HEK293 (cell line): ENCODE measurements around the gene ABHD17C.

Experiments
- CTCF ChIA-PET: fragments of 350-600 bp; formaldehyde crosslinking; extraction: SDS; loops from one replicate; lab custom pipeline; 2021; ENCODE audit warnings: antibody characterized with exemption; lab: Yijun Ruan, JAX
- POLR2A ChIA-PET: fragments of 300-600 bp; formaldehyde crosslinking; extraction: SDS; loops from one replicate; lab custom pipeline; 2020; ENCODE audit warnings: antibody characterized with exemption, inconsistent platforms; lab: Yijun Ruan, JAX
- H3K27ac ChIP-seq: fragments of 200-500 bp; sonication (Bioruptor generic); 2 replicates; pipeline ENCODE4 v1.5.1; 2014; ENCODE audit warnings: low read depth, low read length, control low read depth, inconsistent platforms; ENCODE audit errors: extremely low read depth
- H3K36me3 ChIP-seq, 2 experiments: fragments of 200-500 bp in 1 of 2; sonication (Bioruptor generic) in 1 of 2; 1 replicate in 1 of 2; 2 replicates in 1 of 2; pipeline ENCODE4 v1.5.1; 2014 to 2017; ENCODE audit warnings: inconsistent platforms in 2 of 2, low read length in 2 of 2; ENCODE audit not compliant: control insufficient read depth in 2 of 2, insufficient read depth in 1 of 2
- H3K4me1 ChIP-seq: fragments of 200-500 bp; sonication (Bioruptor generic); 2 replicates; pipeline ENCODE4 v1.5.1; 2014; ENCODE audit warnings: mild to moderate bottlenecking, low read length, inconsistent platforms; ENCODE audit not compliant: control insufficient read depth, insufficient read depth
- H3K4me3 ChIP-seq: 2 replicates; pipeline ENCODE4 v1.5.1; 2011; ENCODE audit warnings: low read depth, mild to moderate bottlenecking, control low read depth, low read length, moderate library complexity
- H3K9me3 ChIP-seq: fragments of 200-500 bp; sonication (Bioruptor generic); 2 replicates; pipeline ENCODE4 v1.5.1; 2014; ENCODE audit warnings: low read depth, low read length, inconsistent platforms; ENCODE audit not compliant: control insufficient read depth, insufficient read depth
- GLI2 ChIP-seq: fragments of 450-650 bp; formaldehyde crosslinking; IDR thresholded peaks from 2 replicates; pipeline ENCODE4; 2017; ENCODE audit warnings: missing biosample characterization, missing genetic modification characterization, low read depth, borderline replicate concordance
- GLIS2 ChIP-seq: fragments of 450-650 bp; formaldehyde crosslinking; IDR thresholded peaks from 2 replicates; pipeline ENCODE4 v1.5.1; 2016; ENCODE audit warnings: missing biosample characterization, missing genetic modification characterization
- HOXD13 ChIP-seq: sonication (generic); formaldehyde crosslinking; IDR thresholded peaks from 2 replicates; pipeline ENCODE4 v1.8.0; 2022; ENCODE audit warnings: missing genetic modification reagents, borderline replicate concordance
- KLF16 ChIP-seq: fragments of 450-650 bp; formaldehyde crosslinking; IDR thresholded peaks from 2 replicates; pipeline ENCODE4 v1.5.1; 2017; ENCODE audit warnings: missing biosample characterization, missing genetic modification characterization
- PBX3 ChIP-seq: sonication (generic); formaldehyde crosslinking; IDR thresholded peaks from 2 replicates; pipeline ENCODE4 v1.8.1; 2022; ENCODE audit warnings: mild to moderate bottlenecking, moderate library complexity, missing genetic modification reagents
- PRDM10 ChIP-seq: fragments of 450-650 bp; formaldehyde crosslinking; IDR thresholded peaks from 2 replicates; pipeline ENCODE4 v1.5.1; 2016; ENCODE audit warnings: missing biosample characterization, missing genetic modification characterization
- ZBTB1 ChIP-seq: fragments of 450-650 bp; formaldehyde crosslinking; IDR thresholded peaks from 2 replicates; pipeline ENCODE4 v1.5.1; 2016; ENCODE audit warnings: missing biosample characterization, missing genetic modification characterization
- ZFP37 ChIP-seq: fragments of 450-650 bp; formaldehyde crosslinking; IDR thresholded peaks from 2 replicates; pipeline ENCODE4 v1.5.1; 2016; ENCODE audit warnings: missing biosample characterization, missing genetic modification characterization
- ZNF10 ChIP-seq: fragments of 450-650 bp; formaldehyde crosslinking; IDR thresholded peaks from 2 replicates; pipeline ENCODE4 v1.5.1; 2017; ENCODE audit warnings: missing biosample characterization, missing genetic modification characterization
- ZNF175 ChIP-seq: fragments of 450-650 bp; formaldehyde crosslinking; IDR thresholded peaks from 2 replicates; pipeline ENCODE4 v1.5.1; 2016; ENCODE audit warnings: missing biosample characterization, missing genetic modification characterization
- ZNF24 ChIP-seq: fragments of 450-650 bp; formaldehyde crosslinking; IDR thresholded peaks from 2 replicates; pipeline ENCODE4 v1.5.1; 2016; ENCODE audit warnings: missing biosample characterization, missing genetic modification characterization
- ZNF394 ChIP-seq: fragments of 450-650 bp; formaldehyde crosslinking; IDR thresholded peaks from 2 replicates; pipeline ENCODE4 v1.5.1; 2016; ENCODE audit warnings: missing biosample characterization, missing genetic modification characterization, mild to moderate bottlenecking, moderate library complexity, borderline replicate concordance
- ZNF398 ChIP-seq: fragments of 450-650 bp; formaldehyde crosslinking; IDR thresholded peaks from 2 replicates; pipeline ENCODE4 v1.5.1; 2017; ENCODE audit warnings: missing biosample characterization, missing genetic modification characterization
- ZNF404 ChIP-seq: fragments of 450-650 bp; formaldehyde crosslinking; IDR thresholded peaks from 2 replicates; pipeline ENCODE4 v1.5.1; 2017; ENCODE audit warnings: missing biosample characterization, missing genetic modification characterization
- ZNF514 ChIP-seq: fragments of 450-650 bp; formaldehyde crosslinking; IDR thresholded peaks from 2 replicates; pipeline ENCODE4 v1.5.1; 2016; ENCODE audit warnings: missing biosample characterization, missing genetic modification characterization
- ZNF521 ChIP-seq: fragments of 450-650 bp; formaldehyde crosslinking; IDR thresholded peaks from 2 replicates; pipeline ENCODE4 v1.5.1; 2017; ENCODE audit warnings: missing biosample characterization, mild to moderate bottlenecking, missing genetic modification characterization
- ZNF580 ChIP-seq: fragments of 450-650 bp; formaldehyde crosslinking; IDR thresholded peaks from 2 replicates; pipeline ENCODE4 v1.5.1; 2016; ENCODE audit warnings: missing biosample characterization, missing genetic modification characterization
- ZNF626 ChIP-seq: fragments of 450-650 bp; sonication (Bioruptor Pico); formaldehyde crosslinking; IDR thresholded peaks from 2 replicates; pipeline ENCODE4 v1.5.1; 2018; ENCODE audit warnings: missing biosample characterization, missing genetic modification characterization, inconsistent platforms
- ZNF639 ChIP-seq: fragments of 450-650 bp; formaldehyde crosslinking; IDR thresholded peaks from 2 replicates; pipeline ENCODE4 v1.5.1; 2016; ENCODE audit warnings: missing biosample characterization, missing genetic modification characterization
- ZNF768 ChIP-seq: fragments of 450-650 bp; formaldehyde crosslinking; IDR thresholded peaks from 2 replicates; pipeline ENCODE4 v1.5.1; 2018; ENCODE audit warnings: missing biosample characterization, mild to moderate bottlenecking, missing genetic modification characterization
- ZNF776 ChIP-seq: fragments of 450-650 bp; formaldehyde crosslinking; IDR thresholded peaks from 2 replicates; pipeline ENCODE4 v1.5.0; 2017; ENCODE audit warnings: missing biosample characterization, missing genetic modification characterization, borderline replicate concordance
- ZNF792 ChIP-seq: fragments of 450-650 bp; formaldehyde crosslinking; IDR thresholded peaks from 2 replicates; pipeline ENCODE4 v1.5.1; 2016; ENCODE audit warnings: missing biosample characterization, missing genetic modification characterization
- ZNF830 ChIP-seq: fragments of 450-650 bp; IDR thresholded peaks from 2 replicates; pipeline ENCODE4 v1.5.0; 2018; ENCODE audit warnings: missing biosample characterization, missing genetic modification characterization, low read depth, mild to moderate bottlenecking, moderate library complexity
- ZSCAN23 ChIP-seq: fragments of 450-650 bp; formaldehyde crosslinking; IDR thresholded peaks from 2 replicates; pipeline ENCODE4 v1.5.1; 2016; ENCODE audit warnings: missing biosample characterization, missing genetic modification characterization
- ZSCAN30 ChIP-seq: fragments of 450-650 bp; IDR thresholded peaks from 2 replicates; pipeline ENCODE4 v1.5.1; 2018; ENCODE audit warnings: missing biosample characterization, mild to moderate bottlenecking, missing genetic modification characterization, moderate library complexity

Gene ABHD17C

GRCh38 chr15:80760960-80761359 is 65.8 kb downstream of the ABHD17C start:
- Histone ChIP-seq H3K27ac (no peak overlapping the region), H3K4me1 (no peaks in the 10 kb centered on the region), H3K9me3 (no peaks in the 10 kb centered on the region), H3K4me3 (no peak overlapping the region), H3K36me3 (peaks cover 0 to under 1% of the 10 kb centered on the region in 2 experiments; a peak in 1 of 3 replicates)
- CTCF ChIA-PET, result interaction anchor here (0.6 to 5.1 kb wide), 3 partner anchors 16 to 384 kb away, joined by 4 to 27 read pairs (median 5); no protein-coding TSS in a partner anchor
- POLR2A ChIA-PET, result interaction anchor here (0.7 kb wide), 2 partner anchors 29 to 293 kb away, joined by 3 to 4 read pairs; no protein-coding TSS in a partner anchor
- TF ChIP-seq ZNF776 (tag by site-specific recombination), result no peak
- no peak for TF ChIP-seq ZNF514 (tag by site-specific recombination)
- no peak for TF ChIP-seq ZNF394 (tag by site-specific recombination)
- no peak for TF ChIP-seq GLI2
- TF ChIP-seq ZNF175 (tag by site-specific recombination), result no peak
- TF ChIP-seq ZNF792 (tag by site-specific recombination), result no peak
- TF ChIP-seq ZNF521 (tag by site-specific recombination), result no peak
- no peak for TF ChIP-seq ZNF639 (tag by site-specific recombination)
- no peak for TF ChIP-seq ZNF580 (tag by site-specific recombination)
- no peak for TF ChIP-seq ZNF24
- no peak for TF ChIP-seq ZNF830 (tag by site-specific recombination)
- no peak for TF ChIP-seq PBX3 (CRISPR knock-in tag)

- H3K36me3 ChIP-seq, result no peaks in the 10 kb centered on the region
- H3K4me3 ChIP-seq, result no peak overlapping the region
- H3K27ac ChIP-seq, result no peak overlapping the region
- H3K4me1 ChIP-seq, result no peaks in the 10 kb centered on the region
- POLR2A ChIA-PET, result no interaction called here
- CTCF ChIA-PET, result interaction anchor here (5.1 kb wide), 1 partner anchor 15 kb away, joined by 27 read pairs; no protein-coding TSS in a partner anchor
- H3K9me3 ChIP-seq, result no peaks in the 10 kb centered on the region
- no peak for TF ChIP-seq ZSCAN23 (tag by site-specific recombination)
- no peak for TF ChIP-seq PRDM10 (tag by site-specific recombination)
- no peak for TF ChIP-seq KLF16 (tag by site-specific recombination)
- no peak for TF ChIP-seq ZNF10 (tag by site-specific recombination)
- no peak for TF ChIP-seq GLIS2
- TF ChIP-seq ZBTB1 (tag by site-specific recombination), result no peak
- no peak for TF ChIP-seq ZNF398 (tag by site-specific recombination)
- no peak for TF ChIP-seq ZNF626 (tag by site-specific recombination)
- no peak for TF ChIP-seq ZNF768 (tag by site-specific recombination)
- TF ChIP-seq ZFP37 (tag by site-specific recombination), result no peak
- TF ChIP-seq ZNF404 (tag by site-specific recombination), result no peak
- no peak for TF ChIP-seq HOXD13 (CRISPR knock-in tag)
- TF ChIP-seq ZSCAN30 (tag by site-specific recombination), result no peak
Measured at GRCh38 chr15:80761754-80762153, 66.6 kb downstream of the ABHD17C start.
